Mesothelial cell of epicardium (in vitro differentiated cells): ENCODE data around the gene CXorf65. TPM values are rescaled to one million over a fixed set of nuclear protein-coding genes. Genes with fewer than 3 reads are reported as not detected.

Source experiments
- DNase-seq, 2 experiments: peaks; one replicate each; pipeline ENCODE4 v3.0.0; 2021; ENCODE audit warnings: low spot score in 2 of 2; ENCODE audit not compliant: unreplicated experiment in 2 of 2
- H3K27ac Mint-ChIP-seq: 2 replicates; pipeline ENCODE4 v1.8.0; 2021; ENCODE audit warnings: mixed read lengths
- H3K27me3 Mint-ChIP-seq: 2 replicates; pipeline ENCODE4 v1.8.0; 2021; ENCODE audit warnings: low read depth, mixed read lengths
- H3K36me3 Mint-ChIP-seq: 2 replicates; pipeline ENCODE4 v1.8.0; 2021; ENCODE audit warnings: mixed read lengths
- H3K4me1 Mint-ChIP-seq: 2 replicates; pipeline ENCODE4 v1.8.0; 2021; ENCODE audit warnings: mixed read lengths
- H3K4me3 Mint-ChIP-seq: 2 replicates; pipeline ENCODE4 v1.8.0; 2021; ENCODE audit warnings: mild to moderate bottlenecking, moderate library complexity, mixed read lengths
- H3K9me3 Mint-ChIP-seq: 2 replicates; pipeline ENCODE4 v1.8.0; 2021; ENCODE audit warnings: mixed read lengths
- CTCF ChIP-seq: fragments of 200-600 bp; sonication (generic); IDR thresholded peaks from one replicate; pipeline ENCODE4 v1.5.0; 2021; ENCODE audit warnings: antibody characterized with exemption; ENCODE audit not compliant: unreplicated experiment
- total RNA-seq: library from RNA; stranded (reverse); gene quantifications from 3 replicates; pipeline ENCODE4 v1.2.1, GENCODE V29; 2021

Gene CXorf65
- total RNA-seq, 1 donor from 2014 or later = not detected

GRCh38 chrX:71095033-71095432, 11.5 kb downstream of the CXorf65 start:
- Mint-ChIP-seq H3K9me3 (peaks cover 18% of the 10 kb centered on the region), H3K4me3 (peak overlapping the region; percentile 83), H3K4me1 (peaks cover 24% of the 10 kb centered on the region), H3K27me3 (no peaks in the 10 kb centered on the region), H3K27ac (no peak overlapping the region), H3K36me3 (no peaks in the 10 kb centered on the region)
- TF ChIP-seq CTCF = no peak
- no peak for DNase-seq

DNA sequence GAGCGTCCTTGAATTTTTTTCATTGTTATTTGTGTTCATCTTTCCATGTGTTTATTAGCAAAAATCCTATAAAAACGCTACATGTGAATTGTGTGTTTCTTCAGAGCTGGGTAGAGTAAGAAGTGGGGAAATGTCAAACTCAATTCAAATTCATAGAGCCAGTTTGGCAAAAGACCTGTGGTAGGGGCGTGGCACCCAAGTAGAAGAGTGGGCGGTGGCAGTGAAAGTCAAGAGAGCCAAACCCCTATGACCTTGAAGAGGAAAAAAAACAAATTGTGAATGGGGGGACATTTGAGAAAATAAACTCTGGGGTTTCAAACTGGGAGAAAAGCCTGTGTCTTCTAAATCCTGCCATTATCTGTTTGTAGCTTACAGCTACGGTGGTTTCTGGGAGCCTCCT, 15.3 kb downstream of the CXorf65 start:
- no peak for DNase-seq
- peaks cover 2% of the 10 kb centered on the region for H3K4me1 Mint-ChIP-seq
- no peaks in the 10 kb centered on the region for H3K36me3 Mint-ChIP-seq
- H3K9me3 Mint-ChIP-seq = peaks cover 14% of the 10 kb centered on the region
- H3K4me3 Mint-ChIP-seq = no peak overlapping the region
- H3K27me3 Mint-ChIP-seq = no peaks in the 10 kb centered on the region
- TF ChIP-seq CTCF = no peak
- H3K27ac Mint-ChIP-seq = no peak overlapping the region

DNA sequence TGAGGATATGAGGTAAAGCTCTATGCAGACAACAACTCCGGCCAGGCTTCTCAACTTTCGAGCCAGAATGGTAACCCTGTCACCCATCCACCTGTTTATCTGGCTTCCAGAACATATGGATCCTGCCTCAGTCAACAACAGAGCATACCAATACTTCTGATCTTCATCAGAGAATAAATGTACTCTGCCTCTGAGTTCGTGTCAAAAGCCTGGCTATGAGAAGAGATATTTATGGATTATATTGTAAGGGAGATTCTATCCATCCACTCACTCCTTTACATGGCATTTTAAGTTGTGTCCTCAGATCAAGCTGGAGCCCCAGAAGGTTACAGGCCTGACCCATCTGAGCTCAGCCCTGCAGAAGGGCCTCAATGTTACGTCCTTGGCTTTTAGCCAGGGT, 20.6 kb downstream of the CXorf65 start:
- H3K27me3 Mint-ChIP-seq = no peaks in the 10 kb centered on the region
- H3K9me3 Mint-ChIP-seq = peaks cover 3% of the 10 kb centered on the region
- H3K36me3 Mint-ChIP-seq = no peaks in the 10 kb centered on the region
- no peak overlapping the region for H3K4me3 Mint-ChIP-seq
- H3K27ac Mint-ChIP-seq = no peak overlapping the region
- no peak for DNase-seq
- no peak for TF ChIP-seq CTCF
- peaks cover 10% of the 10 kb centered on the region for H3K4me1 Mint-ChIP-seq

DNA sequence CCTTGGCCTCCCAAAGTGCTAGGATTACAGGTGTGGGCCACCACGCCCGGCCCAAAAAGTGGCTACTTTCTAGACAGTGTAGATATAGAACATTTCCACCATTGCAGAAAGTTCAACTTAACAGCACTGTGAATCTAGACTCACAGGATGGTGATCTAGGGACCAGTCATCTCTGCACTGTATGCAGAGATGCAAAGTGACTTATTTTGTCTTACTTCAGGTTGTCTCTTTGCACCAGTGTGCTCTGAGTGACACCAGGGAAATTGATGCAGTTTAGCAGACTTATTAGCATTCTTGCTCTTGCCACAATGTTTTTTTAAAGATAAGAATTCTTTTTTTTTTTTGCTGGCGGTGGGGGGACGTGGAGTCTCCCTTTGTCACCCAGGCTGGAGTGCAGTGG, 23.7 kb downstream of the CXorf65 start:
- Mint-ChIP-seq H3K9me3 (peaks cover 12% of the 10 kb centered on the region), H3K4me1 (peaks cover 10% of the 10 kb centered on the region), H3K4me3 (no peak overlapping the region), H3K27me3 (no peaks in the 10 kb centered on the region), H3K36me3 (no peaks in the 10 kb centered on the region), H3K27ac (no peak overlapping the region)
- no peak for TF ChIP-seq CTCF
- no peak for DNase-seq

GRCh38 chrX:71082124-71082647, 24.4 kb downstream of the CXorf65 start:
- H3K4me3 Mint-ChIP-seq = no peak overlapping the region
- peaks cover 10% of the 10 kb centered on the region for H3K4me1 Mint-ChIP-seq
- H3K27me3 Mint-ChIP-seq = no peaks in the 10 kb centered on the region
- peaks cover 13% of the 10 kb centered on the region for H3K9me3 Mint-ChIP-seq
- H3K36me3 Mint-ChIP-seq = no peaks in the 10 kb centered on the region
- H3K27ac Mint-ChIP-seq = peak overlapping the region; percentile 66
- no peak for TF ChIP-seq CTCF
- no peak for DNase-seq
